ENCODE measurements around the gene LASP1NB.

Gene LASP1NB

DNA sequence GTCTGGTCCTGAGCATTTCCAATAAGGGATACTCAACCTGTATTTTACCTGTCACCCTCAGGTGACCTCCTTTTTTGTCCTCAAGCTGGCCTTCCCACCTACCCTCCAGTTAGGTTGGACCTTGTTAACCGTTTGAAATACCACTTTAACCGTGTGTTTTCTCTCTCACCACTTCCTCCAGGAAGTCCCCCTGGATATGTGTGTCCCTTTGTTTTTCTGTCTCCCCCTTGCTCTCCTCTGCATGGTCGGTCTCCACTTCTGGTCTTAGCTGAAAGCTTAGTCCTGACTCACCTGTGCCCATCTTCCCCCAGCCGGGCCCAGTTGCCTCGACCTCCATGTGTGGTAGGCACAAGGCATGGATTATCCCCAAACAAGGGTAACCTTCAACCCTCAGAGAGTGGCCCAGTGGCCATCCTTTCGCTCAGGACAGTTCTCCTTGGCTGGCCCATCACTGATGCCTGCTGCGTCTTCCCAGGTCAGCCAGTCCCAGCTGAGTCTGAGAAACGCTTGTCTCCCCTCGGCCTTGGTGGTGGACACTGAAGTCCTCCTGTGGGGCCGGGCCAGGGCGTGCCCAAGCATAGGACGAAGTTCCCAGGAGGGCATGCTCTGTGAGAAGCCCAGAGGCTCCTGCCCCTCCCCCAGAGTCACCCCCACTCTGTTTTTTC is 35.5 kb upstream of the LASP1NB start:
- intact Hi-C loops (cut with micrococcal nuclease) (no loop called here), dilution Hi-C loops (cut with MboI; ENCODE audit: extremely low pct_ligation_motif_present, low sequenced_read_pairs) (no loop called here)
- Histone ChIP-seq H3K9ac (replicated peaks; ENCODE audit: extremely low read depth, insufficient read depth, low read length) (no peak overlapping the region), H3K27ac (ENCODE audit: insufficient read depth, low read depth, low read length) (no peak overlapping the region), H3K79me2 (ENCODE audit: control insufficient read depth, insufficient read depth, low read length) (peaks cover 44% of the 10 kb centered on the region), H3K27me3 (ENCODE audit: control insufficient read depth in 2 of 2, insufficient read depth in 2 of 2, low read length in 2 of 2) (no peaks in the 10 kb centered on the region), H3K4me3 (replicated peaks in 1 of 3; ENCODE audit: insufficient read depth in 1 of 3, low read depth in 1 of 3, low read length in 3 of 3) (no peak overlapping the region), H3K4me1 (ENCODE audit: control insufficient read depth, extremely low read depth, insufficient read depth, low read length) (peaks cover 13% of the 10 kb centered on the region), H3K9me1 (replicated peaks; ENCODE audit: control insufficient read depth, extremely low read depth, insufficient read depth, low read length) (no peaks in the 10 kb centered on the region), H2AFZ (ENCODE audit: low read depth, low read length) (no peak overlapping the region), H3K36me3 (ENCODE audit: control insufficient read depth in 2 of 2, extremely low read depth in 1 of 2, insufficient read depth in 2 of 2, low read length in 2 of 2) (peaks cover 9 to 55% of the 10 kb centered on the region in 2 experiments), H4K20me1 (replicated peaks; ENCODE audit: control insufficient read depth, extremely low read depth, insufficient read depth, low read length) (no peaks in the 10 kb centered on the region), H3K4me2 (ENCODE audit: insufficient read depth, low read length) (no peak overlapping the region), H3K9me3 (replicated peaks; ENCODE audit: control insufficient read depth, insufficient read depth, low read length) (no peaks in the 10 kb centered on the region)
- POLR2A ChIA-PET: no interaction called here
- DNase-seq (ENCODE audit: low read depth, low spot score): no peak
- BruUV-seq (replicated peaks): no TSS peak
- no peak for TF ChIP-seq MYC (IDR thresholded peaks at IDR 0.05; ENCODE audit: low read depth, low read length)
- no peak for TF ChIP-seq FOS (IDR thresholded peaks at IDR 0.05; ENCODE audit: borderline replicate concordance, insufficient read depth, low read length)
- TF ChIP-seq POLR2AphosphoS5 (IDR thresholded peaks at IDR 0.05; ENCODE audit: insufficient read depth, low read depth, low read length): no peak
- no peak for TF ChIP-seq JUN (IDR thresholded peaks at IDR 0.05; ENCODE audit: borderline replicate concordance, insufficient read depth, insufficient read length, low read depth)
- CTCF ChIA-PET: no interaction called here
- FAIRE-seq: no peak

GRCh38 chr17:38890410-38890746 is 35.0 kb upstream of the LASP1NB start:
- POLR2A ChIA-PET: no interaction called here
- H3K9ac ChIP-seq (replicated peaks; ENCODE audit: extremely low read depth, insufficient read depth, low read length): no peak overlapping the region
- H3K9me1 ChIP-seq (replicated peaks; ENCODE audit: control insufficient read depth, extremely low read depth, insufficient read depth, low read length): no peaks in the 10 kb centered on the region
- H3K9me3 ChIP-seq (replicated peaks; ENCODE audit: control insufficient read depth, insufficient read depth, low read length): no peaks in the 10 kb centered on the region
- H3K79me2 ChIP-seq (ENCODE audit: control insufficient read depth, insufficient read depth, low read length): peaks cover 39% of the 10 kb centered on the region
- no peak for DNase-seq (ENCODE audit: low read depth, low spot score)
- H3K4me3 ChIP-seq (replicated peaks in 1 of 3; ENCODE audit: insufficient read depth in 1 of 3, low read depth in 1 of 3, low read length in 3 of 3): no peak overlapping the region
- H2AFZ ChIP-seq (ENCODE audit: low read depth, low read length): no peak overlapping the region
- intact Hi-C loops (cut with micrococcal nuclease) (no loop called here), dilution Hi-C loops (cut with MboI; ENCODE audit: extremely low pct_ligation_motif_present, low sequenced_read_pairs) (no loop called here)
- FAIRE-seq: no peak
- no TSS peak for BruUV-seq (replicated peaks)
- peaks cover 9 to 50% of the 10 kb centered on the region in 2 experiments for H3K36me3 ChIP-seq (ENCODE audit: control insufficient read depth in 2 of 2, extremely low read depth in 1 of 2, insufficient read depth in 2 of 2, low read length in 2 of 2)
- H3K4me1 ChIP-seq (ENCODE audit: control insufficient read depth, extremely low read depth, insufficient read depth, low read length): peaks cover 13% of the 10 kb centered on the region
- no peak overlapping the region for H3K27ac ChIP-seq (ENCODE audit: insufficient read depth, low read depth, low read length)
- H3K4me2 ChIP-seq (ENCODE audit: insufficient read depth, low read length): no peak overlapping the region
- CTCF ChIA-PET: no interaction called here
- no peaks in the 10 kb centered on the region for H4K20me1 ChIP-seq (replicated peaks; ENCODE audit: control insufficient read depth, extremely low read depth, insufficient read depth, low read length)
- TF ChIP-seq FOS (IDR thresholded peaks at IDR 0.05; ENCODE audit: borderline replicate concordance, insufficient read depth, low read length) (no peak), POLR2AphosphoS5 (IDR thresholded peaks at IDR 0.05; ENCODE audit: insufficient read depth, low read depth, low read length) (no peak), POLR2A (IDR thresholded peaks at IDR 0.05; ENCODE audit: low read depth, low read length) (no peak), GATA2 (IDR thresholded peaks at IDR 0.05; ENCODE audit: insufficient read depth, insufficient read length, low read depth, low read length) (no peak), CTCF (IDR thresholded peaks at IDR 0.05; ENCODE audit: extremely low read depth in 1 of 2, insufficient read depth in 1 of 2, low read depth in 1 of 2, low read length in 2 of 2) (no peak), MYC (IDR thresholded peaks at IDR 0.05; ENCODE audit: low read depth, low read length) (no peak), JUN (IDR thresholded peaks at IDR 0.05; ENCODE audit: borderline replicate concordance, insufficient read depth, insufficient read length, low read depth) (no peak), EZH2 (IDR thresholded peaks at IDR 0.05; ENCODE audit: borderline replicate concordance, low read depth, low read length, severe bottlenecking) (no peak), MAX (IDR thresholded peaks at IDR 0.05; ENCODE audit: insufficient read depth, insufficient read length) (no peak)
- H3K27me3 ChIP-seq (ENCODE audit: control insufficient read depth in 2 of 2, insufficient read depth in 2 of 2, low read length in 2 of 2): no peaks in the 10 kb centered on the region

All from endothelial cell of umbilical vein (primary cell).